Loucy (cell line): Measurements from ENCODE around the gene HNRNPH2.

Experiments used
- CTCF ChIP-seq: fragments of 200-600 bp; sonication (generic); conservative IDR thresholded peaks from 2 replicates; pipeline ENCODE4 v1.5.1; 2014; ENCODE audit warnings: mild to moderate bottlenecking, antibody characterized with exemption, low read length
- EZH2phosphoT487 ChIP-seq: fragments of 200-600 bp; IDR thresholded peaks from 2 replicates; pipeline ENCODE4 v1.6.1; 2018; ENCODE audit warnings: antibody characterized with exemption, mild to moderate bottlenecking, moderate library complexity, borderline replicate concordance

- no peak for TF ChIP-seq CTCF
- TF ChIP-seq EZH2phosphoT487 = no peak
Measured at GRCh38 chrX:101407748-101408531, at the start of gene HNRNPH2, which contains the start of gene GLA.
